ENCODE data around the gene GATB.

DNA sequence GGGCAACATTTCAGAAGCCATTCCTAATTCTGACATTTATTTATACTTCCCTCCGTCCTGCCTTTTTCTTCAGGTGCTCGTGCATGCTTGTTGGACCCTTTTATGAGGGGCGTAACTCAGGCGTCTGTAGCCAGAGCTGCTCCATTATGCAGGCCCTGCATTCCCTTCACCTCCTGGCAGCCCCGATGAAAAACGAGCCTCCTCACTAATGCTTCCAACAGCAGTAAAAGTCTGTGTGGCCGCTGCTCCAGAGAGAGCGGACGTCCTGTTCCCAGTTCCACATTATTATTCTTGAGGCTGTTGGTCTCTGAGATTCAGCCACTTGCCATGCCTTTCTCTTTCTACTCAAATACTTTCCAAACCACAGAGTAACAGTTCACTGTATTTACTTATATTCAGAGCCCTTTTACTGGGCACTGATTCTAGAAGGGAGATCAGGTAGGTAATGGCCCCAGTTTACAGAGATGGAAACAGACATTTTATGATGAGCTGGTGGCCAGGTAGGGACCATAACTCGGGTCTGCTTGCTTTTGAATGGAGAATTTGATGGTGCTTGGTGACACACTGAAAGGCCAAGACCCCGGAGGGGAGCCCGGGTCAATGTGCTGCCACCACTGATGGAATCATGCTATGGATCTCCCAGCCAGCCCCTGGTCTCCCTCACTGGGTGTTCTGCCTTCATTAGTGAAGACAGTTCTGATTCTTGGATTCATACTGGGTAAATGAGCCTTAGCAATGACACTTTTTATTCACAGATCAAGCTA is 101.0 kb downstream of the GATB start:
- TF ChIP-seq, protein P1, sequence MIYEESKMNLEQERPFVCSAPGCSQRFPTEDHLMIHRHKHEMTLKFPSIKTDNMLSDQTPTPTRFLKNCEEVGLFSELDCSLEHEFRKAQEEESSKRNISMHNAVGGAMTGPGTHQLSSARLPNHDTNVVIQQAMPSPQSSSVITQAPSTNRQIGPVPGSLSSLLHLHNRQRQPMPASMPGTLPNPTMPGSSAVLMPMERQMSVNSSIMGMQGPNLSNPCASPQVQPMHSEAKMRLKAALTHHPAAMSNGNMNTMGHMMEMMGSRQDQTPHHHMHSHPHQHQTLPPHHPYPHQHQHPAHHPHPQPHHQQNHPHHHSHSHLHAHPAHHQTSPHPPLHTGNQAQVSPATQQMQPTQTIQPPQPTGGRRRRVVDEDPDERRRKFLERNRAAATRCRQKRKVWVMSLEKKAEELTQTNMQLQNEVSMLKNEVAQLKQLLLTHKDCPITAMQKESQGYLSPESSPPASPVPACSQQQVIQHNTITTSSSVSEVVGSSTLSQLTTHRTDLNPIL (CRISPR knock-in tag; IDR thresholded peaks at IDR 0.05; ENCODE audit: low read depth), result no peak
- no peak for TF ChIP-seq ZFP3 (CRISPR knock-in tag; IDR thresholded peaks at IDR 0.05)
- no peak for TF ChIP-seq BACH2 (CRISPR knock-in tag; IDR thresholded peaks at IDR 0.05; ENCODE audit: borderline replicate concordance)
- TF ChIP-seq ZFP30 (CRISPR knock-in tag; IDR thresholded peaks at IDR 0.05), result no peak
- TF ChIP-seq, protein P2, sequence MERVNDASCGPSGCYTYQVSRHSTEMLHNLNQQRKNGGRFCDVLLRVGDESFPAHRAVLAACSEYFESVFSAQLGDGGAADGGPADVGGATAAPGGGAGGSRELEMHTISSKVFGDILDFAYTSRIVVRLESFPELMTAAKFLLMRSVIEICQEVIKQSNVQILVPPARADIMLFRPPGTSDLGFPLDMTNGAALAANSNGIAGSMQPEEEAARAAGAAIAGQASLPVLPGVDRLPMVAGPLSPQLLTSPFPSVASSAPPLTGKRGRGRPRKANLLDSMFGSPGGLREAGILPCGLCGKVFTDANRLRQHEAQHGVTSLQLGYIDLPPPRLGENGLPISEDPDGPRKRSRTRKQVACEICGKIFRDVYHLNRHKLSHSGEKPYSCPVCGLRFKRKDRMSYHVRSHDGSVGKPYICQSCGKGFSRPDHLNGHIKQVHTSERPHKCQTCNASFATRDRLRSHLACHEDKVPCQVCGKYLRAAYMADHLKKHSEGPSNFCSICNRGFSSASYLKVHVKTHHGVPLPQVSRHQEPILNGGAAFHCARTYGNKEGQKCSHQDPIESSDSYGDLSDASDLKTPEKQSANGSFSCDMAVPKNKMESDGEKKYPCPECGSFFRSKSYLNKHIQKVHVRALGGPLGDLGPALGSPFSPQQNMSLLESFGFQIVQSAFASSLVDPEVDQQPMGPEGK (CRISPR knock-in tag; IDR thresholded peaks at IDR 0.05; ENCODE audit: borderline replicate concordance), result no peak
- no peak for TF ChIP-seq ZC3H10 (CRISPR knock-in tag; IDR thresholded peaks at IDR 0.05)
